ENCODE measurements around the gene WSCD2.

GRCh38 chr12:108201808-108202207 is 72.7 kb downstream of the WSCD2 start:
- TF ChIP-seq CTCF (IDR thresholded peaks at IDR 0.05) (no peak), POLR2AphosphoS5 (IDR thresholded peaks at IDR 0.05) (no peak)

All from prostate gland (tissue), 2 donors.